ENCODE measurements around the gene LTBP1.

Gene LTBP1

GRCh38 chr2:33115728-33116127 lies 169.0 kb downstream of the LTBP1 start:
- no peaks in the 10 kb centered on the region for H3K9me3 Mint-ChIP-seq
- no peak for TF ChIP-seq CTCF (IDR thresholded peaks at IDR 0.05; ENCODE audit: unreplicated experiment in 3 of 3)
- H3K27me3 Mint-ChIP-seq (ENCODE audit: low read depth), result no peaks in the 10 kb centered on the region
- H3K4me1 Mint-ChIP-seq, result peaks cover 28% of the 10 kb centered on the region
- H3K27ac Mint-ChIP-seq, result no peak overlapping the region
- peaks cover 18% of the 10 kb centered on the region for H3K36me3 Mint-ChIP-seq (ENCODE audit: low read depth)
- no peak overlapping the region for H3K4me3 Mint-ChIP-seq

GRCh38 chr2:33116799-33117198 lies 170.0 kb downstream of the LTBP1 start:
- no peak overlapping the region for H3K4me3 Mint-ChIP-seq
- no peaks in the 10 kb centered on the region for H3K9me3 Mint-ChIP-seq
- H3K4me1 Mint-ChIP-seq, result peaks cover 26% of the 10 kb centered on the region
- no peaks in the 10 kb centered on the region for H3K27me3 Mint-ChIP-seq (ENCODE audit: low read depth)
- TF ChIP-seq CTCF (IDR thresholded peaks at IDR 0.05; ENCODE audit: unreplicated experiment in 3 of 3), result no peak
- H3K27ac Mint-ChIP-seq, result peak overlapping the region in 1 of 3 experiments; percentile 12
- H3K36me3 Mint-ChIP-seq (ENCODE audit: low read depth), result peaks cover 18% of the 10 kb centered on the region

GRCh38 chr2:33118651-33119050 lies 171.9 kb downstream of the LTBP1 start:
- Mint-ChIP-seq H3K4me3 (no peak overlapping the region), H3K4me1 (peaks cover 43% of the 10 kb centered on the region), H3K9me3 (no peaks in the 10 kb centered on the region), H3K27ac (no peak overlapping the region), H3K36me3 (ENCODE audit: low read depth) (peaks cover 9% of the 10 kb centered on the region), H3K27me3 (ENCODE audit: low read depth) (no peaks in the 10 kb centered on the region)
- TF ChIP-seq CTCF (IDR thresholded peaks at IDR 0.05; ENCODE audit: unreplicated experiment in 3 of 3), result no peak

GRCh38 chr2:33121416-33121815 lies 174.7 kb downstream of the LTBP1 start:
- Mint-ChIP-seq H3K27ac (peak overlapping the region in 2 of 3 experiments; percentile 15 to 40), H3K9me3 (no peaks in the 10 kb centered on the region), H3K36me3 (ENCODE audit: low read depth) (peaks cover 9% of the 10 kb centered on the region), H3K4me1 (peaks cover 47% of the 10 kb centered on the region), H3K27me3 (ENCODE audit: low read depth) (no peaks in the 10 kb centered on the region), H3K4me3 (no peak overlapping the region)
- no peak for TF ChIP-seq CTCF (IDR thresholded peaks at IDR 0.05; ENCODE audit: unreplicated experiment in 3 of 3)

GRCh38 chr2:33121925-33122324 lies 175.2 kb downstream of the LTBP1 start:
- Mint-ChIP-seq H3K27me3 (ENCODE audit: low read depth) (no peaks in the 10 kb centered on the region), H3K36me3 (ENCODE audit: low read depth) (peaks cover 9% of the 10 kb centered on the region), H3K4me3 (no peak overlapping the region), H3K4me1 (peaks cover 47% of the 10 kb centered on the region), H3K27ac (peak overlapping the region in 1 of 3 experiments; percentile 40), H3K9me3 (no peaks in the 10 kb centered on the region)
- TF ChIP-seq CTCF (IDR thresholded peaks at IDR 0.05; ENCODE audit: unreplicated experiment in 3 of 3), result no peak

- Mint-ChIP-seq H3K4me3 (no peak overlapping the region), H3K27me3 (ENCODE audit: low read depth) (no peaks in the 10 kb centered on the region), H3K27ac (peak overlapping the region in 2 of 3 experiments; percentile 38 to 49), H3K4me1 (peaks cover 50% of the 10 kb centered on the region), H3K36me3 (ENCODE audit: low read depth) (peaks cover 1% of the 10 kb centered on the region), H3K9me3 (no peaks in the 10 kb centered on the region)
- no peak for TF ChIP-seq CTCF (IDR thresholded peaks at IDR 0.05; ENCODE audit: unreplicated experiment in 3 of 3)
Measured at GRCh38 chr2:33122726-33123125, 176.0 kb downstream of the LTBP1 start.

Measured in nephron (organoid).